ENCODE results near the gene CLN3.
A peak's percentile ranks its signal among the peaks of the same experiment; 100 is the strongest.

The CLN3 gene

GRCh38 chr16:28496844-28497243 lies 5.0 kb upstream of the CLN3 start:
- no peak overlapping the region for H3K4me3 ChIP-seq (ENCODE audit: low read depth, low read length)
- TF ChIP-seq POLR2A (IDR thresholded peaks at IDR 0.05; ENCODE audit: extremely low read depth, insufficient read length) (no peak), MAX (IDR thresholded peaks at IDR 0.05; ENCODE audit: low read depth, low read length) (no peak), MYC (IDR thresholded peaks at IDR 0.05; ENCODE audit: low read depth, low read length) (no peak)

GRCh38 chr16:28495795-28496749 lies 4.2 kb upstream of the CLN3 start:
- no peak for DNase-seq (ENCODE audit: low read depth)
- TF ChIP-seq POLR2A (IDR thresholded peaks at IDR 0.05; ENCODE audit: extremely low read depth, insufficient read length) (no peak), MYC (IDR thresholded peaks at IDR 0.05; ENCODE audit: low read depth, low read length) (no peak), MAX (IDR thresholded peaks at IDR 0.05; ENCODE audit: low read depth, low read length) (no peak), CTCF (IDR thresholded peaks at IDR 0.05; ENCODE audit: low read depth, low read length) (no peak)
- peak overlapping the region; percentile 64 for H3K4me3 ChIP-seq (ENCODE audit: low read depth, low read length)

More at GRCh38 chr16:28496844-28497243, 5.0 kb upstream of the CLN3 start:
- no peak for DNase-seq (ENCODE audit: low read depth)

- TF ChIP-seq POLR2A (IDR thresholded peaks at IDR 0.05; ENCODE audit: extremely low read depth, insufficient read length) (no peak), MAX (IDR thresholded peaks at IDR 0.05; ENCODE audit: low read depth, low read length) (no peak), MYC (IDR thresholded peaks at IDR 0.05; ENCODE audit: low read depth, low read length) (no peak)
- peak overlapping the region; percentile 64 for H3K4me3 ChIP-seq (ENCODE audit: low read depth, low read length)
- peak; percentile 32 for DNase-seq (ENCODE audit: low read depth)
These were observed 3.4 kb upstream of the CLN3 start for GRCh38 chr16:28495098-28495793.

GRCh38 chr16:28494121-28494851 lies 2.4 kb upstream of the CLN3 start, which contains the start of gene APOBR:
TSS of gene APOBR (plus strand) at chr16:28494643. CDS start at chr16:28494682, 39 bp downstream.
- DNase-seq (ENCODE audit: low read depth): peak; percentile 99
- H3K4me3 ChIP-seq (ENCODE audit: low read depth, low read length): peak within 1 kb of the TSS; percentile 82
- TF ChIP-seq MAX (IDR thresholded peaks at IDR 0.05; ENCODE audit: low read depth, low read length): peak; percentile 43; the same call in 1 of the 2 replicates
- TF ChIP-seq MYC (IDR thresholded peaks at IDR 0.05; ENCODE audit: low read depth, low read length): no peak
- no peak for TF ChIP-seq CTCF (IDR thresholded peaks at IDR 0.05; ENCODE audit: low read depth, low read length)
- TF ChIP-seq POLR2A (IDR thresholded peaks at IDR 0.05; ENCODE audit: extremely low read depth, insufficient read length): peak; percentile 45

- peak overlapping the region; percentile 82 for H3K4me3 ChIP-seq (ENCODE audit: low read depth, low read length)
- no peak for TF ChIP-seq MYC (IDR thresholded peaks at IDR 0.05; ENCODE audit: low read depth, low read length)
- TF ChIP-seq POLR2A (IDR thresholded peaks at IDR 0.05; ENCODE audit: extremely low read depth, insufficient read length): no peak
- TF ChIP-seq CTCF (IDR thresholded peaks at IDR 0.05; ENCODE audit: low read depth, low read length): no peak
- TF ChIP-seq MAX (IDR thresholded peaks at IDR 0.05; ENCODE audit: low read depth, low read length): no peak
These were observed 637 bp upstream of the CLN3 start for GRCh38 chr16:28492511-28492910.

More at GRCh38 chr16:28492511-28492910, 637 bp upstream of the CLN3 start:
- no peak for DNase-seq (ENCODE audit: low read depth)

Data from NB4 (cell line).